ENCODE data around the gene CCDC190.
"Not testable (repeated sequence)": the region's sequence is repeated elsewhere in the genome, so short reads cannot be mapped to it uniquely, and the experiment has no call there.

Gene CCDC190

DNA sequence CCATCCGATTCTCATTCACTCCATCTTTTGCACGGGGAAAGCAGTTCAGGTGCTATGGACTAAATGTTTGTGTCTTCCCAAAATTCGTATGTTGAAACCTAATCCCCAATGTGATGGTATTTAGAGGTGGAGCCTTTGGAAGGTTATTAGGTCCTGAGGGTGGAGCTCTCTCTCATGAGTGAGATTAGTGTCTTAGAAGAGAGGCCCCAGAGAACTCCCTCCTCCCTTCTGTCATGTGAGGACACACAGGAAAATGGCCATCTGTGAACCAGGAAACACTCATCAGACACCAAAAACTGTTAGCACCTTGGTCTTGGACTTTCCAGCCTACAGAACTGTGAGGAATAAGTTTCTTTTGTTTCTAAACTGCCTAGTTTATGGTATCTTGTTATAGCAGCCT lies 15.8 kb upstream of the CCDC190 start:
- no peak for DNase-seq

DNA sequence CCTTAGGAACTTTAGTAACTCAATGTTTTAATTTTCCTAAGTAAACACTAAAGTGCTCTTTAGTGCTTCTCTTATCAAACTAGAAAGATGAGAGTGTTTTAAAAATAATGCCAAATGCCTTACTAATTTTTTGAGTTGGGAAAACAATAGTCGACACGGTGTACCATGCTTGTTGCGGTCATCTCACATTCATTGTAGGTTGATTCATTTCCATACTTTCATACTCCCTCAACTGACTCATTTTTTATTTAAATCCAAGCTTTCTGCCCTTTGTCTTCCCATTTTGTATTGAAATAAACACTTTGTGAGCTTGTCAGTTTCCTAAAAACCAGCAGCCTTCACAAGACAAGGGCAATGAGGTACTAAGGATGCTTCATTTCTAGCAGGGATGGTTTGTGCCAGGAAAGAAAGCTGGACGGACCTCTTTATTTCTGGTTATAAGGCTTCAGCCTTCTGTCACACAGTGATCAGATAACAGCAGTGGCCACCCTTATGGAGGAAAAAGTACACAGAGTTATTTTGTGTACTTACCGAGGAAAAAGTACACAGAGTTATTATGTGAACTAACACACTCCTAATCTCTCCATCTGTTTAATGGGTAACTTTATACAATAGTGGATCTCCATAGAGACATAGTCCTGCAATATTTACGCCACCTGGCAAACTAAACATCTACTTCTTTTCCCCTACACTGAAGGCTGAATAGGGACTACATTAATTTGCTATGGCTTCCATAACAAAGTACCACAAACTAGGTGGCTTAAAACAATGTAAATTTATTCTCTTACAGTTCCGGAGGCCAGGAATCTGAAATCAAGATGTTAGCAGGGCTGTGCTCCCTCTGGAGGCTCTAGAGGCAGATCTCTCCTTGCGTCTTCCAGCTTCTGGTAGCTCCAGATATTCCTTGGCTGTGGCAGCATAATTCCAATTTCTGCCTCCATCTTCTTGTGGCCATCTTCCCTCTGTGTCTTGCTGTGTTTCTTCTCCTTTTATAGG lies 13.0 kb upstream of the CCDC190 start:
- DNase-seq: no peak

DNA sequence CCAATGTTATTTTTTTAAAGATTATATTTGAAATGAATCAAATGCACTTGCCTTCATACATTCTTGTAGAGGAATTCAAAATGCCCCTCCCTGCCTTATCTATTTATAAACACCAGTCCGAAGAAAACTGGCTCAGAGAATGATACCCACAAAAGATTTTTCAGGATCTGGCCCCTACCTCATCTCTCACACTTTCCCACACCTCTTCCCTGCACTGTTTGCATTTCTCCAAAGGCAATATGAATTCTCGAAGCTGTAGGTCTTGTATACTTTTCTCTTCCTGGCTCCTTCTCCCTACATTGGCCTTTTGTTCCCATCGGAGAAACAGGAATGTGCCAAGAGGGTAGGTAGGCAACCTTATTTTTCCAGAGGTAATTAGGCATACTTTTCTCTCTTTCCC lies 12.0 kb upstream of the CCDC190 start:
- DNase-seq: no peak

- not testable (repeated sequence) for DNase-seq
These were observed 10.4 kb upstream of the CCDC190 start for GRCh38 chr1:162871417-162871816.

- no peak for DNase-seq
These were observed 8.0 kb upstream of the CCDC190 start for GRCh38 chr1:162868972-162869371.

GRCh38 chr1:162861625-162862024 lies 650 bp upstream of the CCDC190 start:
- DNase-seq: no peak

DNA sequence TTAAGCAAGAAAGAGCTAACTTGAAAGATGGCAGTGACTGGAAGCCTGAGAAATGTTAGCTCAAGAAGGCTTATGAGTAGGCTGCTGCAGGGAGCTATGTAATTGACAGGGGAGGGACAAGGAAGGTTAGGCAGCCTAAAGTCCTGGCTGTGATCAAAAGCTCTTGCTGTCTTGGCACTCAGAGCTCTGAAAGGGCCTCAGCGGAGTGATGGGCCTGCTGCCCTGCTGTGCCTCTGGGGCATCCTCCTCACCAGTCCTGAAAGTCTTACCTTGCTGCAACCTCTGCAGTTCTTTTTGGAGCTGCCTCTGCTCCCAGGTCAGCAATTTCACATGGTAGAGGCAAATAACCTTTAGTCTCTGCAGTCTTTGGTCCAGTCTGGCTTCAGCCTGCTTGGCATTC lies 1.8 kb downstream of the CCDC190 start:
- DNase-seq: no peak

- no peak for DNase-seq
These were observed 3.1 kb downstream of the CCDC190 start for GRCh38 chr1:162857850-162858249.

GRCh38 chr1:162856260-162856659 lies 4.7 kb downstream of the CCDC190 start:
- DNase-seq: no peak

- DNase-seq: no peak
These were observed 5.4 kb downstream of the CCDC190 start for GRCh38 chr1:162855461-162856150.

DNA sequence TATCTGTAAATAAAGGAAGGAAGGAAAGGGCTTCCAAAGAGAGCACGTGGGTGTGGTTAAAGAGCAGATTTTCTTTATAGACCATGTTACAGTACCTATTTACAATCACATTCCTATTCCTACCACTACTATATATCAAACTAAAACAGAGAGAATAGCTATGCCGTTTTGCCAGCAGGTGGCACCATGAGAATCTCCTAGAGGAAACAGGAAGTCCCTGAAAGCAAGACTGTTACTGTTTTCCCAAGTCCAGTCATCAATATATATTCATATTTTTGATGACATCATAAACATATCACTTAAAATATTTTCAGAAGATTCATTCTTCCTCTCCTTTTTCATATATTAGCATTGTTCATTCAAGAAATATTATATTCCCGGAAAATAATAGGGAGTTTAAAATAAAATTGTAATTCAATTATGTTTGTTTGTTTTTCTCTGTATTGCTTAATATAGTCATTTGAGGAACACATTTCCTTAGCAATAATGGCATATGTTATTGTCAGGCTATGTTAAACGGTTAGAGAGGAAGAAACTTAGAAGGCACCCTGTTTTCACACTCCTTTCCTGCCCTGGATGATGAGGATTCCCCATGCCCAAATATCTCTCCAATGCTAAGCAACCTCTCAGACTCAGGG lies 6.6 kb downstream of the CCDC190 start:
- DNase-seq: peak; percentile 75

DNA sequence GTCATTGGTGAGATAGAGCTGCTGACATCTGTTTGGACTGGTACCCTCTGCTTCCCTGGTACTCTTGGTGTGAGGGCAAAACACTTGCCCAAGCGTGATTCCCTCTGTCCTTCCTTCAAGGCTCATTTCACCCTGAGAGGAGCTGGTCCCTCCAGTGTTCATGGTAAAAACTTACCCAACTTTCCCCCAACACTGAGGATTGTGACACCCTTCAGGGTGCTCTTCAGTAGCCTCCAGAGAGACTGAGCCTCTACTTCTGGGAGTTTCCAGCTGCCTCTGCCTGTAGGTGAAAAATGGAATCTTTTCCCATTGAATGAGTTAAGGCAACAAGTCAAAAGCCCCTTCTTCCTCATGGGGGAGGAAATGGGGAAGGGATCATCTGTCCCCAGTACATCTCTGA lies 9.6 kb downstream of the CCDC190 start:
- DNase-seq: no peak

- no peak for DNase-seq
These were observed 11.3 kb downstream of the CCDC190 start for GRCh38 chr1:162849711-162850110.

GRCh38 chr1:162847839-162848453 lies 13.0 kb downstream of the CCDC190 start:
- peak; percentile 92 for DNase-seq

DNA sequence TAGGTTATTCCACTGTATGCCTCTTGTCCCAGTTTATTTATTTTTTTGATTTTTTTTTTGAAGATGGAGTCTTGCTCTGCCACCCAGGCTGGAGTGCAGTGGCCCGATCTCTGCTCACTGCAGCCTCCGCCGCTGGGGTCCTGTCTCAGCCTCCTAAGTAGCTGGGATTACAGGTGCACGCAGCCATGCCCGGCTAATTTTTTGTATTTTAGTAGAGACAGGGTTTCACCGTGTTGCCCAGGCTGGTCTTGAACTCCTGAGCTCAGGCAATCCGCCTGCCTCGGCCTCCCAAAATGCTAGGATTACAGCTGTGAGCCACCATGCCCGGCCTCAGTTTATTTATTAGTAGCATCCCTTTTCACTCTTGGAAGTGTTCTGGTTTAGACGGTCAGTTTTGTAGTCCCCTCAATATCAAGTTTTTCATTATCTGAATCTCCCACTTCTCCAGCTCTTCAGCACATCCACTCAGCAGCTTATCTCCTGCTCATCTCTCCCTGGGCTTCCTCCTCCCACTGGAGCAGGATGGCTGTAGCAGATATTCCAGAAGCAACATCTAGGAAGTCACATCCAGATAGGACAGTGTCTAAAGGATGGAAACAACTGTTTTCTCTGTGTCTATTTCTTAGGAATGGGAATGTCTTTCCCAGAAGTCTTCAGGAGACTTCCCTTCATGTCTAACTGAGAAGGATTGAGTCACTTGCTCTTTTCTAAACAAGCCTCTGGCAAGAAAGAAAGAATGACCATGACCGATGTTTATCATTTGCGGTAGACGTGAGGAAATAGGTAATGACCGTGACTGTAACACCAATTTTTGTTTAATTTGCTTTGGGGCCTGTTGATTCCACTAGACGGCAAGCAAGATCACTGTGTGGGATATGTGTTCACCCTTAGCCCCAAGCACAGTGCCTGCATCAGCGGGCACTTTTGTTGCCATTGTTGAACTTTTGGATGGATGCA lies 14.4 kb downstream of the CCDC190 start:
- DNase-seq: no peak

- DNase-seq: no peak
These were observed 16.8 kb downstream of the CCDC190 start for GRCh38 chr1:162844153-162844552.

DNA sequence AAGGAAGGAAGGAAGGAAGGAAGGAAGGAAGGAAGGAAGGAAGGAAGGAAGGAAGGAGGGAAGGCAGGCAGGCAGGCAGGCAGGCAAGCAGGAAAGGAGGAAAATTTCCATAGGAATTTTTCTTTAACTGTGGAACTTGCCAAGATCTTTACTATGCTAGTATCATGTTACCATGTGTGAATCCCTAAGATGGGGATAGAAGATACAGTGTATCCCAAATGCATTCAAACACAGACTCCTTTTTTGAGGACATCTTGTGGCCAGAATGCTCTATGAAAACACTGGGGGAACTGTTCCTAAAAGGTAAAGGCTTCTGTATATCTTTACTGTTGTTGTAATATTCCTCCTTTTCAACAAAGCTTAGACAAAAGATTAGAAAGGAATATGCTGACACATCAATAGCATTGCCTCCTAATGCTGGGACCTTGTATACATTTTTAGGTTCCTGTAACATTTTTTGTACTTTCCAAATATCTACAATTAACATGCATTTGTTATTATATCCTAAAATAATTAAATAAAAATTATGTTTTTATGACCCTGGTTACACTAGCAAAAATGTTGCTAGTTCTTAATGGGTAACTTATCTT lies 20.6 kb downstream of the CCDC190 start:
- DNase-seq: no peak

GRCh38 chr1:162838863-162839262 lies 22.1 kb downstream of the CCDC190 start:
- no peak for DNase-seq

DNA sequence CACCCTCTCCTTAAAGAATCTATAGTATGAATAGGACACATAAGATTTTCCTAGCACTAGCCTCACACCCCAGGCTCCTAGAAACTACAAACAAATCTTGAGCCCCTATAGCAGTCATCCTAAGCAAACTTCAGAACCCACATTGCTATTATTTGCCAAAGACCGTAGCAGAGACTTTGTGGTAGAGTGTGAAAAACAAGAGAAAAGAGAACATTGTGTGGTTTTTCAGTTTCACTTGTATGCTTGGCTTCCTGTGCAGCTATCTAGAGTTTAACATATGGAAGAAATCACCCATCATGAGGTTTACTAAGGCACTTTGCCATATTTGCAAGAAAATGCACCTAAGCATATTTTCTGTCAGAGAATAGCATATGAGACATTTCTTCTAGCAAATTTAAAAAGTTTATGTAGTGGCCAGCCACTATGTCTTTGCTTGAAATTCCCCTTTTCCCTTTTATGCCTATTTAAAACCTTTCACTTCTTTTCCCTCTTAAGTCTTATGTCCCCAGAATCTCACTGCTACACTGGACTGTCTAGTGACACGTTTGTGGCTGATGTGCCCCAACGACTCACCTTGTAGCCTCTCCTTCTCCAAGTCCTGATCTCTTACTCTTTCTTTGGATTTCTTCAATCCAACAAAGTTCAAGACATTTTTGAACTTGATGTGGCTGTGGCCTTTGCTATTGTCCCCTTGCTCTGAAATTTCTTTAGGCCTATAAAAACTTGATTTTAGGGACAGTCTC lies 25.6 kb downstream of the CCDC190 start:
- DNase-seq: no peak

- DNase-seq: no peak
These were observed 28.5 kb downstream of the CCDC190 start for GRCh38 chr1:162832470-162832869.

DNA sequence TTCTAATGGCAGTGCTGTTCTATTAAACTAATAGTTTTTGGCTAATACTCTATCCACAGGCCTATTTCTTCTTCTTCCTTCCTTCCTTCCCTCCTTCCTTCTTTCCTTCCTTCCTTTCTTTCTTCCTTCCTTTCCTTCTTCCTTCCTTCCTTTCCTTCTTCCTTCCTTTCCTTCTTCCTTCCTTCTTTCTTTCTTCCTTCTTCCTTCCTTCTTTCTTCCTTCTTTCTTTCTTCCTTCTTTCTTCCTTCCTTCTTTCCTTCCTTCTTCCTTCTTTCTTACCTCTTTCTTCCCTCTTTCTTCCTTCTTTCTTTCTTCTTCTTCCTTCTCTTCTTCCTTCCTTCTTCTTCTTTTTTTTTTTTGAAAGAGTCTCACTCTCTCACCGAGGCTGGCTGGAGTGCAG lies 31.7 kb downstream of the CCDC190 start:
- DNase-seq: no peak
